ENCODE data around the gene CARMIL1. TPM values are rescaled to one million over a fixed set of nuclear protein-coding genes. Genes with fewer than 3 reads are reported as not detected.
A peak's percentile ranks its signal among the peaks of the same experiment; 100 is the strongest.

CARMIL1 gene
- total RNA-seq, 1 donor from 2014 or later: 19.1 TPM

GRCh38 chr6:25320459-25320858 is 41.3 kb downstream of the CARMIL1 start:
- H3K4me1 Mint-ChIP-seq (ENCODE audit: low read depth, unreplicated experiment): peaks cover 28% of the 10 kb centered on the region
- Histone ChIP-seq H3K4me3 (ENCODE audit: insufficient read depth, low read depth, low read length) (no peak overlapping the region), H3K9me3 (ENCODE audit: insufficient read depth, low read depth, low read length) (no peaks in the 10 kb centered on the region), H3K36me3 (ENCODE audit: insufficient read depth, low read length) (no peaks in the 10 kb centered on the region), H3K27me3 (ENCODE audit: insufficient read depth, low read length) (no peaks in the 10 kb centered on the region), H3K4me1 (ENCODE audit: insufficient read depth, low read length) (no peaks in the 10 kb centered on the region), H3K27ac (ENCODE audit: low read depth, low read length) (no peak overlapping the region), H3K4me2 (ENCODE audit: low read length) (no peak overlapping the region), H3K79me2 (ENCODE audit: insufficient read depth, low read length) (no peaks in the 10 kb centered on the region), H3K9ac (ENCODE audit: low read length) (no peak overlapping the region), H4K20me1 (ENCODE audit: insufficient read depth, low read length) (no peaks in the 10 kb centered on the region), H2AFZ (ENCODE audit: low read depth, low read length) (no peak overlapping the region)
- no peaks in the 10 kb centered on the region for H3K9me3 Mint-ChIP-seq (ENCODE audit: unreplicated experiment)
- FAIRE-seq: no peak
- no peaks in the 10 kb centered on the region for H3K27me3 Mint-ChIP-seq (ENCODE audit: low read depth, unreplicated experiment)
- TF ChIP-seq EZH2 (IDR thresholded peaks at IDR 0.05; ENCODE audit: insufficient read depth, low read length) (no peak), CTCF (IDR thresholded peaks at IDR 0.05; ENCODE audit: insufficient read depth, low read depth, low read length) (no peak)
- no peak overlapping the region for H3K4me3 Mint-ChIP-seq (ENCODE audit: unreplicated experiment)
- peak; percentile 75 for DNase-seq (ENCODE audit: low read depth)
- no peaks in the 10 kb centered on the region for H3K36me3 Mint-ChIP-seq (ENCODE audit: low read depth, unreplicated experiment)
- no peak overlapping the region for H3K27ac Mint-ChIP-seq (ENCODE audit: unreplicated experiment)

GRCh38 chr6:25322692-25323091 is 43.5 kb downstream of the CARMIL1 start:
- H2AFZ ChIP-seq (ENCODE audit: low read depth, low read length): no peak overlapping the region
- no peak overlapping the region for H3K4me3 ChIP-seq (ENCODE audit: insufficient read depth, low read depth, low read length)
- H3K4me1 ChIP-seq (ENCODE audit: insufficient read depth, low read length): no peaks in the 10 kb centered on the region
- H3K79me2 ChIP-seq (ENCODE audit: insufficient read depth, low read length): no peaks in the 10 kb centered on the region
- Mint-ChIP-seq H3K4me3 (ENCODE audit: unreplicated experiment) (no peak overlapping the region), H3K36me3 (ENCODE audit: low read depth, unreplicated experiment) (no peaks in the 10 kb centered on the region), H3K27me3 (ENCODE audit: low read depth, unreplicated experiment) (no peaks in the 10 kb centered on the region), H3K4me1 (ENCODE audit: low read depth, unreplicated experiment) (peaks cover 27% of the 10 kb centered on the region), H3K27ac (ENCODE audit: unreplicated experiment) (no peak overlapping the region), H3K9me3 (ENCODE audit: unreplicated experiment) (no peaks in the 10 kb centered on the region)
- TF ChIP-seq EZH2 (IDR thresholded peaks at IDR 0.05; ENCODE audit: insufficient read depth, low read length) (no peak), CTCF (IDR thresholded peaks at IDR 0.05; ENCODE audit: insufficient read depth, low read depth, low read length) (no peak)
- no peak for DNase-seq (ENCODE audit: low read depth)
- H4K20me1 ChIP-seq (ENCODE audit: insufficient read depth, low read length): no peaks in the 10 kb centered on the region
- no peak for FAIRE-seq
- no peak overlapping the region for H3K4me2 ChIP-seq (ENCODE audit: low read length)
- no peak overlapping the region for H3K27ac ChIP-seq (ENCODE audit: low read depth, low read length)
- no peaks in the 10 kb centered on the region for H3K9me3 ChIP-seq (ENCODE audit: insufficient read depth, low read depth, low read length)
- no peaks in the 10 kb centered on the region for H3K27me3 ChIP-seq (ENCODE audit: insufficient read depth, low read length)
- no peaks in the 10 kb centered on the region for H3K36me3 ChIP-seq (ENCODE audit: insufficient read depth, low read length)
- no peak overlapping the region for H3K9ac ChIP-seq (ENCODE audit: low read length)

- H3K4me1 Mint-ChIP-seq (ENCODE audit: low read depth, unreplicated experiment): peaks cover 27% of the 10 kb centered on the region
- H3K27ac Mint-ChIP-seq (ENCODE audit: unreplicated experiment): no peak overlapping the region
- Histone ChIP-seq H2AFZ (ENCODE audit: low read depth, low read length) (no peak overlapping the region), H3K4me3 (ENCODE audit: insufficient read depth, low read depth, low read length) (no peak overlapping the region), H3K36me3 (ENCODE audit: insufficient read depth, low read length) (no peaks in the 10 kb centered on the region), H3K27me3 (ENCODE audit: insufficient read depth, low read length) (no peaks in the 10 kb centered on the region), H3K4me1 (ENCODE audit: insufficient read depth, low read length) (no peaks in the 10 kb centered on the region), H3K79me2 (ENCODE audit: insufficient read depth, low read length) (no peaks in the 10 kb centered on the region), H3K9ac (ENCODE audit: low read length) (no peak overlapping the region), H3K4me2 (ENCODE audit: low read length) (no peak overlapping the region), H4K20me1 (ENCODE audit: insufficient read depth, low read length) (no peaks in the 10 kb centered on the region), H3K9me3 (ENCODE audit: insufficient read depth, low read depth, low read length) (no peaks in the 10 kb centered on the region), H3K27ac (ENCODE audit: low read depth, low read length) (no peak overlapping the region)
- no peak overlapping the region for H3K4me3 Mint-ChIP-seq (ENCODE audit: unreplicated experiment)
- FAIRE-seq (no peak), DNase-seq (ENCODE audit: low read depth) (no peak)
- H3K36me3 Mint-ChIP-seq (ENCODE audit: low read depth, unreplicated experiment): no peaks in the 10 kb centered on the region
- TF ChIP-seq CTCF (IDR thresholded peaks at IDR 0.05; ENCODE audit: insufficient read depth, low read depth, low read length): no peak
- H3K9me3 Mint-ChIP-seq (ENCODE audit: unreplicated experiment): no peaks in the 10 kb centered on the region
- H3K27me3 Mint-ChIP-seq (ENCODE audit: low read depth, unreplicated experiment): no peaks in the 10 kb centered on the region
Measured at GRCh38 chr6:25324066-25324762, 45.0 kb downstream of the CARMIL1 start.

Measured in astrocyte (in vitro differentiated cells and primary cell).